Nephron progenitor cell (in vitro differentiated cells): ENCODE measurements around the gene CCNL2.

ENCODE experiments used
- DNase-seq: peaks from one replicate; pipeline ENCODE4 v3.0.0; 2021
- H3K27ac Mint-ChIP-seq: 2 replicates; pipeline ENCODE4 v1.8.0; 2021; ENCODE audit warnings: mild to moderate bottlenecking, moderate library complexity, mixed read lengths
- H3K27me3 Mint-ChIP-seq: 2 replicates; pipeline ENCODE4 v1.8.0; 2021; ENCODE audit warnings: mild to moderate bottlenecking, low read depth, mixed read lengths; ENCODE audit not compliant: poor library complexity
- H3K36me3 Mint-ChIP-seq: 2 replicates; pipeline ENCODE4 v1.8.0; 2021; ENCODE audit warnings: low read depth, mixed read lengths
- H3K4me1 Mint-ChIP-seq: 2 replicates; pipeline ENCODE4 v1.8.0; 2021; ENCODE audit warnings: mixed read lengths
- H3K4me3 Mint-ChIP-seq: 2 replicates; pipeline ENCODE4 v1.8.0; 2021; ENCODE audit warnings: mild to moderate bottlenecking, moderate library complexity, mixed read lengths
- H3K9me3 Mint-ChIP-seq: 2 replicates; pipeline ENCODE4 v1.8.0; 2021; ENCODE audit warnings: mild to moderate bottlenecking, moderate library complexity, mixed read lengths
- TF ChIP-seq, protein P1 (sequence below): fragments of 200-600 bp; sonication (generic); IDR thresholded peaks from 2 replicates; pipeline ENCODE4 v1.5.0; 2021; ENCODE audit warnings: antibody characterized with exemption

The CCNL2 gene

DNA sequence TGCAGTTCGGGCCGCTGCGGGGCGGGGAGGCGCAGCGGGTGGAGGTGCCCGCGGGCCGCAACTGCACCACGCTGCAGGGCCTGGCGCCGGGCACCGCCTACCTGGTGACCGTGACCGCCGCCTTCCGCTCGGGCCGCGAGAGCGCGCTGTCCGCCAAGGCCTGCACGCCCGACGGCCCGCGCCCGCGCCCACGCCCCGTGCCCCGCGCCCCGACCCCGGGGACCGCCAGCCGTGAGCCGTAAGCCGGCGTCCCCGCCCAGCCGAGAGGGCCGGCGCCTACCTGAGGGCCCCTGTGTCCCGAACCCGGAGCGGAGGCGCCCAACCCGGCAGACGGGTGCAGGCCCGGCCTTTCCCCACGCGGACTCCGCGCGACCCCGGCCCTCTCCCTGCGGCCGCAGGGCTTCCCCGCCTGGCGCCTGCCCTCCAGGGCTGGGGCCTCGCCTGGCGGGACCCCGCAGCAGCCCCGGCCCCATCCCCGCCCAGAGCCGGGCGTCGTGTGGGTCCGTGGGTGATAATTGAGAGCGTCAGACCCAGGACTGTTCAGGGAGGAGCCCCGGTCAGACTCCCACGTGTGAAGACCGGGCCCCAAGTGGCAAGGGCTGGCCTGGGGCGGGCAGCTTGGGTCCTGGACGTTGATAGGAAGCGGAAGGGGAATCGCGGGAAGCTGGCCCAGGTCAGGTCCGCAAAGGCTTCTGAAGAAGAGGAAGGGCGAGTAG lies 40.6 kb upstream of the CCNL2 start:
- H3K36me3 Mint-ChIP-seq, result no peaks in the 10 kb centered on the region
- no peak overlapping the region for H3K4me3 Mint-ChIP-seq
- no peak overlapping the region for H3K27ac Mint-ChIP-seq
- no peaks in the 10 kb centered on the region for H3K9me3 Mint-ChIP-seq
- H3K4me1 Mint-ChIP-seq, result peaks cover 21% of the 10 kb centered on the region
- H3K27me3 Mint-ChIP-seq, result no peaks in the 10 kb centered on the region
- TF ChIP-seq, protein P1, sequence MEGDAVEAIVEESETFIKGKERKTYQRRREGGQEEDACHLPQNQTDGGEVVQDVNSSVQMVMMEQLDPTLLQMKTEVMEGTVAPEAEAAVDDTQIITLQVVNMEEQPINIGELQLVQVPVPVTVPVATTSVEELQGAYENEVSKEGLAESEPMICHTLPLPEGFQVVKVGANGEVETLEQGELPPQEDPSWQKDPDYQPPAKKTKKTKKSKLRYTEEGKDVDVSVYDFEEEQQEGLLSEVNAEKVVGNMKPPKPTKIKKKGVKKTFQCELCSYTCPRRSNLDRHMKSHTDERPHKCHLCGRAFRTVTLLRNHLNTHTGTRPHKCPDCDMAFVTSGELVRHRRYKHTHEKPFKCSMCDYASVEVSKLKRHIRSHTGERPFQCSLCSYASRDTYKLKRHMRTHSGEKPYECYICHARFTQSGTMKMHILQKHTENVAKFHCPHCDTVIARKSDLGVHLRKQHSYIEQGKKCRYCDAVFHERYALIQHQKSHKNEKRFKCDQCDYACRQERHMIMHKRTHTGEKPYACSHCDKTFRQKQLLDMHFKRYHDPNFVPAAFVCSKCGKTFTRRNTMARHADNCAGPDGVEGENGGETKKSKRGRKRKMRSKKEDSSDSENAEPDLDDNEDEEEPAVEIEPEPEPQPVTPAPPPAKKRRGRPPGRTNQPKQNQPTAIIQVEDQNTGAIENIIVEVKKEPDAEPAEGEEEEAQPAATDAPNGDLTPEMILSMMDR, result no peak
- no peak for DNase-seq

DNA sequence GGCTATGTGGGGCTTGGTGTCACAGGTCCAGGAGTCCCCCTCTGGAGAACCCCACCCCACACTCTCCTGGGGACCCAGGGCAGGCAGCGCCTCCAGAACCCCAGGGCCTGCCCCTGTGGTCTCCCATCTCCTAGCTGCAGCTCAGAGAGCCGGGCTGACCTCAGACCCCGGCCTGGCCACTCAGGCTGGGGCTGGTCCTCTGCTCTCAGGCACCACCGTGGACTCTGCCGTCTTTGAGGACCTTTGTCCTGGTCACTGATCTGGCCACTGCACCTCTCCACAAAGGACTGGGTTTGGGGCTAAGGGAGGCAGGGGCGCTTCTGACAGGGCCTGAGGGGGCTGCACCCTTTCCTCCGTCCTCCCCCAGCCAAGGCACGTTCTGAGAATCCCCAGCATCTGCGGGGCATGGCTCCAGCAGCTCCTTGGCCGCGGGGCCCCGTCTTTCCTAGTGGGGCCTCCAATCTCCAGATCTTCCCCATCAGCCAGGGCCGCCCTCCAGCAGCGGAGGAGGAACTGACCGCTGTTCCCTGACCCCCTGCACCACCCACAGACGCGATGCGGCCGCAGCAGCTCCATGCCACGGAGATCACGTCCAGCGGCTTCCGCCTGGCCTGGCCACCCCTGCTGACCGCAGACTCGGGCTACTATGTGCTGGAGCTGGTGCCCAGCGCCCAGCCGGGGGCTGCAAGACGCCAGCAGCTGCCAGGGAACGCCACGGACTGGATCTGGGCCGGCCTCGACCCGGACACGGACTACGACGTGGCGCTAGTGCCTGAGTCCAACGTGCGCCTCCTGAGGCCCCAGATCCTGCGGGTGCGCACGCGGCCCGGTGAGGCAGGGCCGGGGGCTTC lies 39.6 kb upstream of the CCNL2 start:
- H3K36me3 Mint-ChIP-seq, result no peaks in the 10 kb centered on the region
- no peak for DNase-seq
- TF ChIP-seq, protein P1, result no peak
- H3K27ac Mint-ChIP-seq, result no peak overlapping the region
- H3K9me3 Mint-ChIP-seq, result no peaks in the 10 kb centered on the region
- peaks cover 21% of the 10 kb centered on the region for H3K4me1 Mint-ChIP-seq
- no peaks in the 10 kb centered on the region for H3K27me3 Mint-ChIP-seq
- H3K4me3 Mint-ChIP-seq, result peak overlapping the region; percentile 45

DNA sequence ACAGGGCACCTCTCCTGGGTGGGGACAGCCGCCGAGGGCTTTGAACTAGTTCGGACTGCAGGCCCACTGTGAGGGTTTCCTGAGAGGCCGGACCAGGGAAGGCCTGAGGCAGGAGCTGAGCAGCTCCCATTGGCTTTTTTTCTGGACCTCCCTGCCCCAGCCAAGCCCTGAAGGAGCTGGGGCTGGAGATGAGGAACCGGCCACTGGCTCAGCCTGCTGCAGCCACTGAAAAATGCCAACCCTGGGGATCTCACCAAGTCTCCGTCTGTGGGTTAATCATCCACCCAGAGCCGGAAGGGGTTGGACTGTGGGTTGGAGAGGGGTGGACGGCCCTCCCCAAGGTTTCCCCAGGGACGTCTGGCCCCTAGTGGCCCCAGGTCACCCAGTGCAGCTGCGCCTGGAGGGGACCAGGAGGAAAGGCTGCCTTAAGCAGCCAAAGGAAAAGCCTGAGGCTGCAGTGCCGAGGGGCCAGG lies 38.8 kb upstream of the CCNL2 start:
- DNase-seq, result no peak
- Mint-ChIP-seq H3K27ac (no peak overlapping the region), H3K4me1 (peaks cover 23% of the 10 kb centered on the region), H3K27me3 (no peaks in the 10 kb centered on the region), H3K9me3 (no peaks in the 10 kb centered on the region), H3K36me3 (no peaks in the 10 kb centered on the region), H3K4me3 (no peak overlapping the region)
- TF ChIP-seq, protein P1, result no peak

DNA sequence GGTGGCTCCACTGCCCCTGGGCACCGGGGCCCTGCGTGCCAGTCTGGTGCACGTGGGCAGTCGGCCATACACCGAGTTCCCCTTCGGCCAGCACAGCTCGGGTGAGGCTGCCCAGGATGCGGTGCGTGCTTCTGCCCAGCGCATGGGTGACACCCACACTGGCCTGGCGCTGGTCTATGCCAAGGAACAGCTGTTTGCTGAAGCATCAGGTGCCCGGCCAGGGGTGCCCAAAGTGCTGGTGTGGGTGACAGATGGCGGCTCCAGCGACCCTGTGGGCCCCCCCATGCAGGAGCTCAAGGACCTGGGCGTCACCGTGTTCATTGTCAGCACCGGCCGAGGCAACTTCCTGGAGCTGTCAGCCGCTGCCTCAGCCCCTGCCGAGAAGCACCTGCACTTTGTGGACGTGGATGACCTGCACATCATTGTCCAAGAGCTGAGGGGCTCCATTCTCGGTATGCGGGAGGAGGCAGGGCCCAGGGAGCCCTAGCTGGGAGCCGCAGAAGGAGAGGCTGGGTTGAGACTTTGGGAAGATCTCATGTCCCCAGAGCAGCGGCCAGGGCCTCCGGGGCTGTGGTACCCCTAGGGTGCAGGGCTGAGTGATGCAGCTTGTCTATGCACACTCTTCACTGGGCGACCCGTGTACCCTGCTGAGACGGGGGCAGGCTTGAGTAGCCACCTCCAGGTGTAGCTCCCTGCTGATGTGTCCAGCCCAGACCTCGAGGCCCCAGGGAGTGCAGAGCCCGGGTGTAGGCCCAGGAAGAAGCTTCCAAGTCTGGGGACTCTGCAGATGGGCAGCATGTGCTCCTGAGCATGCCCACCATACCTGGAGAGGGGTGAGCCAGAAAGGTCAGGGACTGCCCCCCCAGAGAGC lies 38.1 kb upstream of the CCNL2 start:
- no peak overlapping the region for H3K27ac Mint-ChIP-seq
- TF ChIP-seq, protein P1, result no peak
- no peak for DNase-seq
- H3K36me3 Mint-ChIP-seq, result no peaks in the 10 kb centered on the region
- H3K4me3 Mint-ChIP-seq, result peak overlapping the region; percentile 82
- H3K4me1 Mint-ChIP-seq, result peaks cover 30% of the 10 kb centered on the region
- H3K9me3 Mint-ChIP-seq, result no peaks in the 10 kb centered on the region
- no peaks in the 10 kb centered on the region for H3K27me3 Mint-ChIP-seq

DNA sequence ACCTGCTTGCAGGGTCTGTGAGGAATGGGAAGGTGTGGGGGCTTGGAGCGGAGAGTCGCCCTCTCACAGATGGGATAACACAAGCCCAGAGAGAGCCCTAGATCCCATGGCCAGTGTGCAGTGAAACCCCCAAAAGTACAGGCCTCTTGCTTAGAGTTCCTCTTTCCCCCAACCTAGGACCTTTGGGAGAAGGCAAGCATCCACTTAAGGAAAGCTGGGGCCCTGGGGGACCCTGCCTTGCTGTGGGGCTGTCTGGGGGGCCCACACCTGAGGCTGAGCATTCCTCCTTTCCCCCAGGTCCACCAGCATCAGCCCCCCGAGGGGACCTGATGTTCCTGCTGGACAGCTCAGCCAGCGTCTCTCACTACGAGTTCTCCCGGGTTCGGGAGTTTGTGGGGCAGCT lies 37.5 kb upstream of the CCNL2 start:
- Mint-ChIP-seq H3K27me3 (no peaks in the 10 kb centered on the region), H3K9me3 (no peaks in the 10 kb centered on the region), H3K36me3 (no peaks in the 10 kb centered on the region), H3K4me3 (peak overlapping the region; percentile 82), H3K27ac (no peak overlapping the region), H3K4me1 (peaks cover 34% of the 10 kb centered on the region)
- DNase-seq, result no peak
- TF ChIP-seq, protein P1, result no peak
